HG02678 (cell line): ENCODE results near the gene LAPTM4A.
A peak's percentile ranks its signal among the peaks of the same experiment; 100 is the strongest.

Source experiments
- ATAC-seq: cut with Tn5 transposase; IDR thresholded peaks from one replicate; pipeline ENCODE4 v1.9.1; 2021; ENCODE audit warnings: mild to moderate bottlenecking, moderate library complexity; ENCODE audit not compliant: unreplicated experiment

The LAPTM4A gene

GRCh38 chr2:19989342-19989666 lies 62.1 kb downstream of the LAPTM4A start:
- ATAC-seq: no peak

DNA sequence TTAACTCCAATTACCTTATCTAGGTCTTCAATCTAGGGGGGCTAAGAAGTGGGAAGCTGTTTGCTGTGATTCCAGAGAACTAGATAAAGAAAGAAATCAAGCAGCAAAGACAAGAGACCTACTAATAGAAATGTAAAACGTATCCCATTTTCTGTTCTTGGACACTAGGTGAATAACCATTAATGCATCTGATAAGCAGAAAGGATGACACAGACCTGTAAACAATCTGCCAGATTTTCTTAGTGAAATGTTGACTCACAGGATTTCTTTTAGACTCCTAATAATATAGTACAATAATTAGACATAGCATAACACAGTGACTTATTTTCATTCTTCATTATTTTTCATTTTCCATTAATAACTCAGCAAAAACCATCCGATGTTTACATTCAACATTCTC lies 62.8 kb downstream of the LAPTM4A start:
- ATAC-seq: no peak

DNA sequence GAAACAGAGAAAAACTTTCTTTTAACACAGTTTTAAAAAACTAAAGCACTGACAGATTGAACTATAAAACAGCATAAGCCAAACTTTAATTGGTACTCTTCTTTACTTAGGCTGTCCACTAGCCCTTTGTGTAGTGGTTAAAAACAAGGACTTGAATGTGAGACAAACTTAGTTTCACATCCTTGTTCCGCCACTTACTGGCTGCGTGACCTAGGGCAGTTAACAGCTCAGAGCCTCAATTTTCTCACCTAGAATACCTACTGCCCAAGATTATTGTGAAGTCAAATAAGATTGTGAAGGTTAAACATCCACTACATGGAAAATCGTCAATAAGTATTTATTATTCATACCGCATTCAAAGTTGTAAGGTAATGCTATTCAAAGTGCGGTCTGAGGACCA lies 63.5 kb downstream of the LAPTM4A start:
- ATAC-seq: peak; percentile 64
